Upper lobe of left lung (tissue), 4 donors: ENCODE measurements around the gene C3orf38.

Experiments
- CTCF ChIP-seq, 6 experiments: fragments of 450-650 bp in 4 of 6; fragments of 200-600 bp in 2 of 6; sonication (generic) in 2 of 6; IDR thresholded peaks; one replicate each; pipeline ENCODE4 v1.5.1; 2016 to 2019; ENCODE audit warnings: antibody characterized with exemption in 6 of 6
- EP300 ChIP-seq, 4 donors: sonication (generic); formaldehyde crosslinking; IDR thresholded peaks; one replicate each; pipeline ENCODE4 v1.5.1; 2017; ENCODE audit warnings: antibody characterized with exemption in 4 of 4, control low read depth in 2 of 4
- POLR2A ChIP-seq, 4 donors: fragments of 450-650 bp; IDR thresholded peaks; one replicate each; pipeline ENCODE4 v1.5.1; 2016 to 2017; ENCODE audit warnings: antibody characterized with exemption in 4 of 4, mild to moderate bottlenecking in 2 of 4
- POLR2AphosphoS5 ChIP-seq, 2 donors: sonication (generic); formaldehyde crosslinking; IDR thresholded peaks; one replicate each; pipeline ENCODE4 v1.5.1; 2017; ENCODE audit warnings: antibody characterized with exemption in 2 of 2

- TF ChIP-seq CTCF (IDR thresholded peaks at IDR 0.05) (no peak), POLR2AphosphoS5 (IDR thresholded peaks at IDR 0.05) (no peak), POLR2A (IDR thresholded peaks at IDR 0.05) (no peak), EP300 (IDR thresholded peaks at IDR 0.05) (no peak)
Observed at GRCh38 chr3:88133711-88134263, 16.0 kb upstream of the C3orf38 start.
